OCI-M2 (cell line): ENCODE data around the gene UNC13C.

ENCODE experiments used
- DNase-seq: peaks from one replicate; lab custom pipeline; 2025; ENCODE audit not compliant: unreplicated experiment; lab: John Stamatoyannopoulos, UW

UNC13C gene

DNA sequence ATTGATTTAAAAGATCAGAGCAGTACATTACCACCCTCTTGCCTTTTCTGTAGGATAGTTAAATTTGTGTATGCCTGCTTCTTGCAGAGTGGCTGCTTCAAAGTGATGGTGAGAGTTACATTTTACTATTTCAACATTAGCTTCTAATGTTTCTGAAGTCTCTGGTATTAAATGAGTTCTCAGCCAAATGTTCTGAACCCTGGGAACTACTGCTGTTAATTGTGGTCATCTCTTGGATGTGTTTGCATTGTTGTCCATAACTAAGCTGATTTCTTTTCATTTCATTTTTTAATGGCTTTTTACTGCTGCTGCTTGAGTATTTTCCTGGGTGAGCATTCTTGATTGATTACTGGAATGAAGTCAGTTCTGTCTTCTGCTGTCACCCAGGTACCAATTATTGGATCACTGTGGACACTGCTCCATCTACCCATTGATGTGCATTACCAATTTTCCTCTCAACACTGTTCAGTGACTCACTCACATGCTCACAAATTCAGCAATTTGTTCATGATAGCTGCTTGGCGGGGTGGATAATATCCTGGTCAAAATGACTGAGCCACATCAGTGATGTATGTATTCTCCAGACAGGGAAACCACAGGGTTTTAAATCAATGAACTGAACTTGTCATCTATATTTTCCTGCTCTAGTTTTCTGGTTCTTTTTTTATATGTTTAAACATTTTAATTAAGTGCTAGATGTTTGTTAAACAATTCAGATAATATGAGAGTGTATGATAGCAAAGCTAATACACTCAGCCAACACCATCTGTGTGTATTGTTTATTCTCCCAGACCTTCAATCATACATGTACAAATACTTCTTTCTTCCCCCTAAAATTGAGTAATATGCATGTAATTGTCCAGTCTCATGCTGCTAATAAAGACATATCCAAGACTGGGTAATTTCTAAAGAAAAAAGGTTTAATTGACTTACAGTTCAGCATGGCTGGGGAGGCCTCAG lies 630.9 kb downstream of the UNC13C start:
- no peak for DNase-seq

DNA sequence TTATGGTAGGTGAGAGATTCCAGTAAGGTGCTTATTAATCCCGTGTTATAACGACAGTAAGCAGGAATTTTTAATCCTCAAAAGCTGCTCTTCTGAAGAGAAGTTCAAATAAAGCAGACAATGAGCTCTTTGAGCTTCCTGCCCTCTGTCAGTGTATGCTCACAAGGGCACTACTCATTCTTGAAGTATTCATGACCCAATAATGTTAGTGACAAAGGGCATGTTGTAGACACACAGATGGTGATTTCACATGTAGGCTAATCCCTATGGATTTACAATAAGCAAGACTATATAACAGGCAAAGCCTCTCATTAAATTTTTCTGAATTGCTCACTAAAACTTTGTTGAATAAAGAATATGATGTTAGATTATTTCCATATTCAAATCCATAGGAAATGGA lies 639.9 kb downstream of the UNC13C start:
- no peak for DNase-seq

GRCh38 chr15:54619180-54619579 lies 640.9 kb downstream of the UNC13C start:
- DNase-seq: no peak

- DNase-seq: no peak
These were observed 642.7 kb downstream of the UNC13C start for GRCh38 chr15:54620916-54621315.

DNA sequence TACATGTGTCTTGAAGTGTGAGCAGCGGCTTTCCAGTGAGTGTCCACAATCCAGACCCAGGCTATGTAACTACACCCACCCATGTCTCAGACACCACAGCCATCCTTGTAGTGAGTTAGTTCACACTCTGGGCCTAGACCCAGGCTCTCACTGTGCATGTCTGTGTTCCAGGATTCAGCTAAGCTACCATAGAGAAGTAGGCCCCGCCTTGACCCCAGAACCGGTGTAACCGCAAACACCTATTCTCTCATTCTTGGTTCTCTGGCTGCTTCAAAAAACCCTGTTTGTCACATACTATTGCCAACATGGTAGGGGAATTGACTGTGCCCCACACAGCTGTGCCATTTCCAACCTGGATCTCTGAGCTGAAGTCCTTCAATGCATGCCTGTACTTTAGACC lies 657.9 kb downstream of the UNC13C start:
- no peak for DNase-seq

DNA sequence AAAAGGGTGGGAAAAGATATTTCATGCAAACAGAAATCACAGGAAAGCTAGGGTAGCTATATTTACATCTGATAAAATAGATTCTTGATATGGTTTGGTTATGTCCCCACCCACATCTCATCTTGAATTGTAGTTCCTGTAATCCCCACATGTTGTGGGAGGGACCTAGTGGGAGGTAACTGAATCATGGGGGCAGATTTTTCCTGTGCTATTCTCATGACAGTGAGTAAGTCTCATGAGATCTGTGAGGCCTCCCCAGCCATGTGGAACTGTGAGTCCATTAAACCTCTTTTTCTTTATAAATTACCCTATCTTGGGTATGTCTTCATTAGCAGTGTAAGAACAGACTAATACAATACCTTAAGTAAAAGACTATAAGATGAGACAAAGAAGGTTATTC lies 660.4 kb downstream of the UNC13C start:
- no peak for DNase-seq

- no peak for DNase-seq
These were observed 662.6 kb downstream of the UNC13C start for GRCh38 chr15:54640873-54641272.

DNA sequence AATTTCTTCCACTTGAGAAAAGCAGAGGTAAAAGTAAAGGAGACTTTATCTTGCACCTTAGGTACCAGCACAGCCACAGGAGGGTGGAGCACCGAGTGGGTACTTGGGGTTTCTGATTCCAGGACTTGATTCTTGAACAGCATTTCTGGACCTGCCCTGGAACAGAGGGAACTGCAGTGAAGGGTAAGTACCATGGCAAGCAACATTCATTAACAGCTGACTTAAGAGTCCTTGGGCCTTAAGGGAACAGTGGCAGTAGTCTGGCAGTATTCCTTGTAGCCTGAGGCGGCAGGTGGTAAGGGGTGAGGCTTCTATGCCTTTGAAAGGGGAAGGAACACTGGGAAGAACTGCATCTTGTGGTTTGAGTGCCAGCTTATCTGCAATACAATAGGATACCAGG lies 666.6 kb downstream of the UNC13C start:
- no peak for DNase-seq

DNA sequence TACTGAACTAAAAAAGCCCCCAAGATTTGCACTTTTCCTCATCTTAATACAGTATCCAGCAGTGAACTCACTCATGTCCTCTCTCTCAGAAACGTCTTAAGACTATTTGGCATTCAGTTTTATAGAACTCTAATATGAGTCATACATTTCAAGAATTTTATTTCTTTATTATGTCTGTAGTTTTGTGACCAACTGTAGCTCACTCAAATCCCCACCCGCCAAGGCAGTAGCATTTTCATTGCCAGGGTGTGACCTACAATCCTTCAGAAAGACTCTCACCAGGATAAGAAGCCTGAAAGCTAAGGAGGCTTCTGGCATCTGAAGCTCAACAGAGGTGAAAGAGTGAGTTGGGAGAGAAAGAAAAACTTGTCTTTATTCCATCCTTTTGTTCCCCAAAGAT lies 681.4 kb downstream of the UNC13C start:
- no peak for DNase-seq

DNA sequence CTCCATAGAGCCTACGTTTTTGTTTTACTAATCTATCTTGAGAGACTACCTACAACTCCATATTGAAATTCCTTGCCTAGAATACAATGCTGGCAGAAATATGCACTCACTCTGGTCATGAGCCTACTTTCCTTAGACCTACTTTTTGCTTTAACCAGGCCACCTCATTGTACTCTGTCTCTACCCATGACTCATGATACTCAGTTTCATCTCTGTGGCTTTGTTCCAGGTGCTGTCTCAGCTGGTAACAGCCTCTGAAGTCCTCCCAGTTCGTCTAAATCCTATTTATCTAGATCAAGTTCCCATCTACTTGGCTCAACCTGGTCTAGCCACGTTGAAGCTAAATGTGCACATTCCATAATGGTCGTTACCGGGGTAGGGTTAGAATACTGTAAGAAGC lies 682.1 kb downstream of the UNC13C start:
- no peak for DNase-seq

GRCh38 chr15:54675241-54675640 lies 697.0 kb downstream of the UNC13C start:
- no peak for DNase-seq

GRCh38 chr15:54681584-54681983 lies 703.3 kb downstream of the UNC13C start:
- no peak for DNase-seq
